ENCODE measurements around the gene FASN. TPM values are rescaled to one million over a fixed set of nuclear protein-coding genes. Genes with fewer than 3 reads are reported as not detected.

FASN gene
- polyA plus RNA-seq, 3 donors: 464 to 3,885 (median 885) TPM

GRCh38 chr17:82028966-82029365 is 69.1 kb downstream of the FASN start:
- H3K27ac ChIP-seq (ENCODE audit: low read depth, low read length): no peak overlapping the region
- 94 to 98% (median 97%) methylated on average over 9 of the region's 9 CpGs for WGBS, 3 donors

Other genes starting within 250 kb of the FASN start
- gene P4HB, start 237.7 kb downstream of the FASN start, polyA plus RNA-seq: 1,000 to 10,000 TPM in 1 of 3 donors, 100 to 1,000 TPM in 2; 377 to 2,064 (median 453) TPM
- 100 to 1,000 TPM; 133 to 351 (median 249) TPM for gene ARHGDIA, start 226.9 kb downstream of the FASN start, polyA plus RNA-seq
- 10 to 100 TPM; 20.0 to 46.4 (median 37.9) TPM for gene ALYREF, start 206.7 kb downstream of the FASN start, polyA plus RNA-seq
- gene ANAPC11, start 206.5 kb downstream of the FASN start, polyA plus RNA-seq: 100 to 1,000 TPM; 160 to 319 (median 193) TPM
- gene NPB, start 196.0 kb downstream of the FASN start, polyA plus RNA-seq: under 1 TPM in 2 of 3 donors, not detected in 1; 0.23 to 0.77 TPM
- gene PCYT2, start 186.8 kb downstream of the FASN start, polyA plus RNA-seq: 10 to 100 TPM; 30.4 to 76.4 (median 54.3) TPM
- gene SIRT7, start 180.1 kb downstream of the FASN start, polyA plus RNA-seq: 10 to 100 TPM; 12.6 to 19.6 (median 19.0) TPM
- gene MAFG, start 170.5 kb downstream of the FASN start, polyA plus RNA-seq: 10 to 100 TPM in 2 of 3 donors, 1 to 10 TPM in 1; 5.2 to 13.9 (median 13.8) TPM
- 10 to 100 TPM in 2 of 3 donors, 1 to 10 TPM in 1; 9.2 to 63.5 (median 34.9) TPM for gene PYCR1, start 160.9 kb downstream of the FASN start, polyA plus RNA-seq
- gene MYADML2, start 151.0 kb downstream of the FASN start, polyA plus RNA-seq: not detected
- under 1 TPM; 0.03 to 0.67 (median 0.31) TPM for gene NOTUM, start 137.0 kb downstream of the FASN start, polyA plus RNA-seq
- 10 to 100 TPM; 17.7 to 35.4 (median 31.0) TPM for gene ASPSCR1, start 120.6 kb downstream of the FASN start, polyA plus RNA-seq
- 10 to 100 TPM; 60.7 to 80.9 (median 76.8) TPM for gene CENPX, start 75.4 kb downstream of the FASN start, polyA plus RNA-seq
- 10 to 100 TPM in 1 of 3 donors, 1 to 10 TPM in 2; 7.3 to 10.2 (median 8.1) TPM for gene LRRC45, start 74.9 kb downstream of the FASN start, polyA plus RNA-seq
- gene RAC3, start 66.6 kb downstream of the FASN start, polyA plus RNA-seq: 10 to 100 TPM; 10.4 to 32.2 (median 17.0) TPM
- gene DCXR, start 60.5 kb downstream of the FASN start, polyA plus RNA-seq: 100 to 1,000 TPM; 136 to 361 (median 220) TPM
- 10 to 100 TPM; 39.4 to 51.2 (median 41.1) TPM for gene RFNG, start 46.4 kb downstream of the FASN start, polyA plus RNA-seq
- 10 to 100 TPM; 58.9 to 89.2 (median 77.5) TPM for gene GPS1, start 46.3 kb downstream of the FASN start, polyA plus RNA-seq
- gene DUS1L, start 32.4 kb downstream of the FASN start, polyA plus RNA-seq: 100 to 1,000 TPM in 1 of 3 donors, 10 to 100 TPM in 2; 71.2 to 118 (median 80.9) TPM
- 10 to 100 TPM; 22.7 to 23.7 (median 22.9) TPM for gene CCDC57, start 114.6 kb upstream of the FASN start, polyA plus RNA-seq
- 10 to 100 TPM in 2 of 3 donors, 1 to 10 TPM in 1; 6.5 to 36.7 (median 16.5) TPM for gene SLC16A3, start 130.8 kb upstream of the FASN start, polyA plus RNA-seq
- gene CSNK1D, start 175.5 kb upstream of the FASN start, polyA plus RNA-seq: 100 to 1,000 TPM in 1 of 3 donors, 10 to 100 TPM in 2; 69.1 to 113 (median 90.8) TPM
- gene CD7, start 219.4 kb upstream of the FASN start, polyA plus RNA-seq: 1 to 10 TPM; 1.6 to 4.7 (median 1.6) TPM
- gene SECTM1, start 235.5 kb upstream of the FASN start, polyA plus RNA-seq: 10 to 100 TPM in 2 of 3 donors, 1 to 10 TPM in 1; 3.8 to 24.1 (median 16.4) TPM

Measured in adipose tissue (tissue), 3 donors.